ENCODE measurements around the gene CEP112.
"Not testable (repeated sequence)": the region's sequence is repeated elsewhere in the genome, so short reads cannot be mapped to it uniquely, and the experiment has no call there.

DNA sequence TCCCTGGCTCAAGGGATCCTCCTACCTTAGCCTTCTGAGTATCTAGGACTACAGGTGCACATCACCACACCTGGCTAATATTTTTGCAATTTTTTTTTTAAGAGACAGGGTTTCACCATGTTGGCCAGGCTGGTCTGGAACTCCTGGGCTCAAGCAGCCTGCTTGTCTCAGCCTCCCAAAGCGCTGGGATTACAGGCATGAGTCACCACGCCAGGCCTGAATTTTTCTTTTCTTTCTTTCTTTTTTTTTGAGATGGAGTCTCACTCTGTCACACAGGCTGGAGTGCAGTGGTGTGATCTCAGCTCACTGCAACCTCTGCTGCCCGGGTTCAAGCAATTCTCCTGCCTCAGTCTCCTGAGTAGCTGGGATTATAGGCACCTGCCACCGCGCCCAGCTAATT, 510.2 kb downstream of the CEP112 start:
- TF ChIP-seq, protein P1, sequence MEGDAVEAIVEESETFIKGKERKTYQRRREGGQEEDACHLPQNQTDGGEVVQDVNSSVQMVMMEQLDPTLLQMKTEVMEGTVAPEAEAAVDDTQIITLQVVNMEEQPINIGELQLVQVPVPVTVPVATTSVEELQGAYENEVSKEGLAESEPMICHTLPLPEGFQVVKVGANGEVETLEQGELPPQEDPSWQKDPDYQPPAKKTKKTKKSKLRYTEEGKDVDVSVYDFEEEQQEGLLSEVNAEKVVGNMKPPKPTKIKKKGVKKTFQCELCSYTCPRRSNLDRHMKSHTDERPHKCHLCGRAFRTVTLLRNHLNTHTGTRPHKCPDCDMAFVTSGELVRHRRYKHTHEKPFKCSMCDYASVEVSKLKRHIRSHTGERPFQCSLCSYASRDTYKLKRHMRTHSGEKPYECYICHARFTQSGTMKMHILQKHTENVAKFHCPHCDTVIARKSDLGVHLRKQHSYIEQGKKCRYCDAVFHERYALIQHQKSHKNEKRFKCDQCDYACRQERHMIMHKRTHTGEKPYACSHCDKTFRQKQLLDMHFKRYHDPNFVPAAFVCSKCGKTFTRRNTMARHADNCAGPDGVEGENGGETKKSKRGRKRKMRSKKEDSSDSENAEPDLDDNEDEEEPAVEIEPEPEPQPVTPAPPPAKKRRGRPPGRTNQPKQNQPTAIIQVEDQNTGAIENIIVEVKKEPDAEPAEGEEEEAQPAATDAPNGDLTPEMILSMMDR (IDR thresholded peaks at IDR 0.05) = not testable (repeated sequence)
- not testable (repeated sequence) for TF ChIP-seq EP300 (IDR thresholded peaks at IDR 0.05; ENCODE audit: low read depth); POLR2A (IDR thresholded peaks at IDR 0.05)
